Body of pancreas (tissue), 4 donors: Measurements from ENCODE around the gene SART1. TPM values are rescaled to one million over a fixed set of nuclear protein-coding genes. Genes with fewer than 3 reads are reported as not detected.
A peak's percentile ranks its signal among the peaks of the same experiment; 100 is the strongest.
"Not testable (repeated sequence)": the region's sequence is repeated elsewhere in the genome, so short reads cannot be mapped to it uniquely, and the experiment has no call there.

Source experiments
- ATAC-seq: fragments of 150-250 bp; one replicate; pipeline ENCODE4 v1.9.1; 2016
- DNase-seq, 4 donors: peaks; one replicate each; pipeline ENCODE4 v3.0.0-alpha.2; 2019
- H3K27ac ChIP-seq, 4 donors: fragments of 200-600 bp; sonication (generic); 1 replicate in 3 of 4; 2 replicates in 1 of 4; pipeline versions ENCODE4 v1.5.1 to v1.6.1; 2016 to 2019; ENCODE audit warnings: mild to moderate bottlenecking in 1 of 4, mixed read lengths in 1 of 4, moderate library complexity in 1 of 4
- H3K27me3 ChIP-seq, 2 donors: fragments of 200-600 bp; sonication (generic); one replicate each; pipeline ENCODE4 v1.6.0; 2016; ENCODE audit warnings: mild to moderate bottlenecking in 1 of 2
- H3K36me3 ChIP-seq, 2 donors: fragments of 200-600 bp; sonication (generic); replicated peaks in 1 of 2; 2 replicates each; pipeline ENCODE4 v1.5.1; 2016; ENCODE audit warnings: low read depth in 2 of 2; ENCODE audit not compliant: insufficient read depth in 1 of 2
- H3K4me1 ChIP-seq: fragments of 200-600 bp; sonication (generic); one replicate; pipeline ENCODE4 v1.6.0; 2016
- H3K4me3 ChIP-seq, 2 donors: fragments of 200-600 bp; sonication (generic); 1 replicate in 1 of 2; 2 replicates in 1 of 2; pipeline ENCODE4 v1.5.1; 2016 to 2019
- H3K9me3 ChIP-seq, 3 donors: fragments of 200-600 bp; sonication (generic); 1 replicate in 2 of 3; 2 replicates in 1 of 3; pipeline ENCODE4 v1.5.1; 2016
- CTCF ChIP-seq, 7 experiments: fragments of 450-650 bp in 4 of 7; fragments of 200-600 bp in 3 of 7; sonication (generic) in 3 of 7; IDR thresholded peaks; one replicate each; pipeline ENCODE4 v1.5.1; 2016 to 2019; ENCODE audit warnings: antibody characterized with exemption in 7 of 7
- POLR2A ChIP-seq, 3 donors: fragments of 450-650 bp; IDR thresholded peaks; one replicate each; pipeline ENCODE4 v1.6.1; 2016; ENCODE audit warnings: antibody characterized with exemption in 3 of 3, mild to moderate bottlenecking in 2 of 3
- WGBS, 2 donors: methylation state at CpG; one replicate each; pipeline ENCODE4 v1.1.5; 2017; 5-methylcytosine and 5-hydroxymethylcytosine counted together
- intact Hi-C: fragments of 100-400 bp; cut with DNase I; formaldehyde crosslinking; loops from one replicate; pipeline ENCODE4 v1.15.1; 2023
- total RNA-seq, 2 donors: library from RNA; depleted of rRNA; stranded (reverse); fragments of >200 nt; gene quantifications; one replicate each; pipeline ENCODE4 v1.1.0, GENCODE V29; 2016

Gene SART1
- total RNA-seq, 2 donors from 2014 or later, result 27.5 to 60.6 TPM

GRCh38 chr11:66008468-66009101, 47.1 kb downstream of the SART1 start:
- Histone ChIP-seq H3K4me3 (no peak overlapping the region), H3K27me3 (no peaks in the 10 kb centered on the region), H3K9me3 (no peaks in the 10 kb centered on the region), H3K36me3 (no peaks in the 10 kb centered on the region), H3K27ac (no peak overlapping the region), H3K4me1 (peaks cover 5% of the 10 kb centered on the region)
- DNase-seq, result no peak
- intact Hi-C loops, result no loop called here
- no peak for ATAC-seq
- WGBS, 2 donors, result 53 to 71% methylated on average over 10 of the region's 10 CpGs
- TF ChIP-seq CTCF (IDR thresholded peaks at IDR 0.05) (no peak), POLR2A (IDR thresholded peaks at IDR 0.05) (no peak)

GRCh38 chr11:66010036-66010435, 48.5 kb downstream of the SART1 start:
- H3K4me1 ChIP-seq, H3K27ac ChIP-seq, DNase-seq, ATAC-seq, H3K36me3 ChIP-seq, intact Hi-C loops, H3K4me3 ChIP-seq, H3K9me3 ChIP-seq, H3K27me3 ChIP-seq: not testable (repeated sequence)
- WGBS, 2 donors, result 71 to 80% methylated on average over 4 of the region's 4 CpGs

- ATAC-seq, result peak; percentile 78
- no peaks in the 10 kb centered on the region for H3K4me1 ChIP-seq
- peak overlapping the region in 3 of 4 donors; percentile 45 to 51 (median 49) for H3K27ac ChIP-seq
- TF ChIP-seq POLR2A (IDR thresholded peaks at IDR 0.05), result no peak
- no peak for TF ChIP-seq CTCF (IDR thresholded peaks at IDR 0.05)
- WGBS, 2 donors, result 8 to 32% methylated on average over 2 to 14 of the region's 14 CpGs
- no peaks in the 10 kb centered on the region for H3K27me3 ChIP-seq
- DNase-seq, result peak; percentile 43 to 76 (median 54)
- H3K9me3 ChIP-seq, result no peaks in the 10 kb centered on the region
- intact Hi-C loops, result no loop called here
- H3K36me3 ChIP-seq, result no peaks in the 10 kb centered on the region
- H3K4me3 ChIP-seq, result no peak overlapping the region
Measured at GRCh38 chr11:66011239-66011784, 49.8 kb downstream of the SART1 start.

DNA sequence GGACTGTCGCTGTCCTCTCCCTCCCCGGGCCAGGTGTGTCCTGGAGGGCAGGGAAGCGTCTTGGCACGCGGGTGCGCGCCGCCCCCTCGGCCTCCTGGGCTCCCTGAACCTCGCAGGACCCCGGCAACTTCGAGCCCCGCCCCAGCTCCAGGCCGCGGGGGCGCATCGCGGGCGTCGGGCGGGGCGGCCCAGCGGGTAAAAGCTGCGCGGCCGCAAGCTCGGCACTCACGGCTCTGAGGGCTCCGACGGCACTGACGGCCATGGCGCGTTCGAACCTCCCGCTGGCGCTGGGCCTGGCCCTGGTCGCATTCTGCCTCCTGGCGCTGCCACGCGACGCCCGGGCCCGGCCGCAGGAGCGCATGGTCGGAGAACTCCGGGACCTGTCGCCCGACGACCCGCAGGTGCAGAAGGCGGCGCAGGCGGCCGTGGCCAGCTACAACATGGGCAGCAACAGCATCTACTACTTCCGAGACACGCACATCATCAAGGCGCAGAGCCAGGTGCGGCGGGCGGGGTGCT, 50.3 kb downstream of the SART1 start, which contains the start of gene CST6:
Gene CST6, plus strand, starts transcription at position 224 of the 519 bp plus-strand sequence. Its CDS starts 37 bp downstream, at position 261.
- ATAC-seq, result peak; percentile 31
- no peaks in the 10 kb centered on the region for H3K9me3 ChIP-seq

More for the DNA sequence above, 50.3 kb downstream of the SART1 start, which contains the start of gene CST6:
- no peak within 1 kb of the TSS for H3K4me3 ChIP-seq
- DNase-seq, result no peak
- intact Hi-C loops, result no loop called here
- TF ChIP-seq POLR2A (IDR thresholded peaks at IDR 0.05) (no peak), CTCF (IDR thresholded peaks at IDR 0.05) (no peak)
- no peaks in the 10 kb centered on the region for H3K27me3 ChIP-seq
- WGBS, 2 donors, result 6% methylated on average over 61 of the region's 61 CpGs; no CpG with 5 or more reads in 1 of the 2 donors
- H3K27ac ChIP-seq, result peak within 1 kb of the TSS in 3 of 4 donors; percentile 45 to 51 (median 49)
- H3K36me3 ChIP-seq, result no peaks in the 10 kb centered on the region
- no peaks in the 10 kb centered on the region for H3K4me1 ChIP-seq
